Measurements from ENCODE around the gene TEX29. TPM values are rescaled to one million over a fixed set of nuclear protein-coding genes. Genes with fewer than 3 reads are reported as not detected.

TEX29 gene
- total RNA-seq, 6 donors from 2014 or later, result 0.37 to 1.2 (median 0.63) TPM; not detected in 3

- H3K4me3 ChIP-seq, result no peak overlapping the region
- DNase-seq, result peak in 1 of 2 donors; percentile 61
- 88 to 90% methylated on average over 11 to 30 of the region's 30 CpGs for WGBS, 2 donors
- no peak overlapping the region for H3K27ac ChIP-seq
- no peaks in the 10 kb centered on the region for H3K36me3 ChIP-seq
- no peak for ATAC-seq (ENCODE audit: low FRiP score in 2 of 2)
- TF ChIP-seq CTCF (IDR thresholded peaks at IDR 0.05) (no peak), POLR2AphosphoS5 (IDR thresholded peaks at IDR 0.05) (no peak), POLR2A (IDR thresholded peaks at IDR 0.05) (no peak), EP300 (IDR thresholded peaks at IDR 0.05) (no peak)
- H3K4me1 ChIP-seq, result no peaks in the 10 kb centered on the region
- H3K9me3 ChIP-seq, result no peaks in the 10 kb centered on the region
- H3K27me3 ChIP-seq, result no peaks in the 10 kb centered on the region
Observed at GRCh38 chr13:111328574-111329410, 8.3 kb downstream of the TEX29 start.

GRCh38 chr13:111329641-111330040 lies 9.2 kb downstream of the TEX29 start:
- WGBS, 2 donors, result 88 to 91% methylated on average over 7 of the region's 7 CpGs
- Histone ChIP-seq H3K27me3 (no peaks in the 10 kb centered on the region), H3K4me1 (no peaks in the 10 kb centered on the region), H3K36me3 (no peaks in the 10 kb centered on the region), H3K27ac (no peak overlapping the region), H3K9me3 (peaks cover 0 to 3% (median 0%) of the 10 kb centered on the region in 4 donors), H3K4me3 (no peak overlapping the region)
- no peak for ATAC-seq (ENCODE audit: low FRiP score in 2 of 2)
- TF ChIP-seq CTCF (IDR thresholded peaks at IDR 0.05) (no peak), POLR2A (IDR thresholded peaks at IDR 0.05) (no peak), EP300 (IDR thresholded peaks at IDR 0.05) (no peak), POLR2AphosphoS5 (IDR thresholded peaks at IDR 0.05) (no peak)
- DNase-seq, result no peak

GRCh38 chr13:111330066-111330610 lies 9.7 kb downstream of the TEX29 start:
- Histone ChIP-seq H3K4me3 (no peak overlapping the region), H3K36me3 (no peaks in the 10 kb centered on the region), H3K27ac (no peak overlapping the region), H3K4me1 (no peaks in the 10 kb centered on the region), H3K9me3 (peaks cover 0 to 3% (median 0%) of the 10 kb centered on the region in 4 donors), H3K27me3 (no peaks in the 10 kb centered on the region)
- ATAC-seq (ENCODE audit: low FRiP score in 2 of 2) (no peak), DNase-seq (no peak)
- WGBS, 2 donors, result 66 to 74% methylated on average over 11 of the region's 11 CpGs
- TF ChIP-seq EP300 (IDR thresholded peaks at IDR 0.05) (no peak), POLR2AphosphoS5 (IDR thresholded peaks at IDR 0.05) (no peak), POLR2A (IDR thresholded peaks at IDR 0.05) (no peak), CTCF (IDR thresholded peaks at IDR 0.05) (no peak)

GRCh38 chr13:111335298-111335697 lies 14.9 kb downstream of the TEX29 start:
- H3K4me1 ChIP-seq, result no peaks in the 10 kb centered on the region
- H3K27ac ChIP-seq, result no peak overlapping the region
- no peaks in the 10 kb centered on the region for H3K36me3 ChIP-seq
- H3K27me3 ChIP-seq, result no peaks in the 10 kb centered on the region
- TF ChIP-seq EP300 (IDR thresholded peaks at IDR 0.05) (no peak), POLR2AphosphoS5 (IDR thresholded peaks at IDR 0.05) (no peak), POLR2A (IDR thresholded peaks at IDR 0.05) (no peak), CTCF (IDR thresholded peaks at IDR 0.05) (no peak)
- no peak for ATAC-seq (ENCODE audit: low FRiP score in 2 of 2)
- no peak overlapping the region for H3K4me3 ChIP-seq
- 74 to 81% methylated on average over 5 of the region's 5 CpGs for WGBS, 2 donors
- peaks cover 0 to 3% (median 0%) of the 10 kb centered on the region in 4 donors for H3K9me3 ChIP-seq
- no peak for DNase-seq

Measured in upper lobe of left lung (tissue), 6 donors.